ENCODE measurements around the gene PTCHD1.

Gene PTCHD1

GRCh38 chrX:23364416-23364815, 29.8 kb downstream of the PTCHD1 start:
- no peak for DNase-seq

- no peak for DNase-seq
Observed at GRCh38 chrX:23365541-23365940, 30.9 kb downstream of the PTCHD1 start.

- DNase-seq: no peak
Observed at GRCh38 chrX:23366914-23367313, 32.3 kb downstream of the PTCHD1 start.

GRCh38 chrX:23369027-23369426, 34.4 kb downstream of the PTCHD1 start:
- no peak for DNase-seq

- no peak for DNase-seq
Observed at GRCh38 chrX:23372220-23372902, 37.7 kb downstream of the PTCHD1 start.

- DNase-seq: no peak
Observed at GRCh38 chrX:23373129-23373804, 38.6 kb downstream of the PTCHD1 start.

GRCh38 chrX:23374291-23374690, 39.6 kb downstream of the PTCHD1 start:
- DNase-seq: no peak

GRCh38 chrX:23376581-23376980, 41.9 kb downstream of the PTCHD1 start:
- DNase-seq: no peak

GRCh38 chrX:23380581-23380980, 45.9 kb downstream of the PTCHD1 start:
- no peak for DNase-seq

GRCh38 chrX:23381099-23382087, 46.7 kb downstream of the PTCHD1 start:
- DNase-seq: no peak

- DNase-seq: no peak
Observed at GRCh38 chrX:23382572-23382971, 47.9 kb downstream of the PTCHD1 start.

GRCh38 chrX:23383411-23383810, 48.8 kb downstream of the PTCHD1 start:
- no peak for DNase-seq

GRCh38 chrX:23385242-23385641, 50.6 kb downstream of the PTCHD1 start:
- no peak for DNase-seq

GRCh38 chrX:23386260-23386659, 51.6 kb downstream of the PTCHD1 start:
- DNase-seq: no peak

GRCh38 chrX:23386726-23387125, 52.1 kb downstream of the PTCHD1 start:
- DNase-seq: no peak

GRCh38 chrX:23387550-23388184, 53.0 kb downstream of the PTCHD1 start:
- no peak for DNase-seq

- no peak for DNase-seq
Observed at GRCh38 chrX:23389196-23389792, 54.6 kb downstream of the PTCHD1 start.

- no peak for DNase-seq
Observed at GRCh38 chrX:23390979-23391378, 56.3 kb downstream of the PTCHD1 start.

GRCh38 chrX:23392195-23392594, 57.5 kb downstream of the PTCHD1 start:
- DNase-seq: no peak

GRCh38 chrX:23394421-23394820, 59.8 kb downstream of the PTCHD1 start:
- no peak for DNase-seq

- DNase-seq: no peak
Observed at GRCh38 chrX:23396263-23396662, 61.6 kb downstream of the PTCHD1 start.

- no peak for DNase-seq
Observed at GRCh38 chrX:23398570-23398969, 63.9 kb downstream of the PTCHD1 start.

- DNase-seq: no peak
Observed at GRCh38 chrX:23403849-23404248, 69.2 kb downstream of the PTCHD1 start.

All from NCI-H748 treated with DMSO at 0.1 percent for 48 hours (cell line).